HL-60 (cell line): ENCODE results near the gene PCLO.

Experiments
- DNase-seq, 2 experiments: peaks; one replicate each; pipeline ENCODE4 v3.0.0-alpha.2; 2010 to 2020; ENCODE audit warnings: low read depth in 1 of 2, low spot score in 1 of 2
- H3K27ac ChIP-seq: fragments of 250-450 bp; sonication (Bioruptor Pico); replicated peaks from 2 replicates; pipeline ENCODE4 v1.5.1; 2020; ENCODE audit warnings: mild to moderate bottlenecking, moderate library complexity
- H3K27me3 ChIP-seq: fragments of 250-450 bp; sonication (Bioruptor Pico); 2 replicates; pipeline ENCODE4 v1.5.1; 2021; ENCODE audit warnings: mild to moderate bottlenecking, moderate library complexity; ENCODE audit not compliant: insufficient read depth, poor library complexity, severe bottlenecking
- H3K4me3 ChIP-seq: replicated peaks from 2 replicates; pipeline ENCODE4 v1.5.1; 2011; ENCODE audit warnings: mild to moderate bottlenecking, control low read depth, low read length; ENCODE audit not compliant: insufficient read depth
- GABPA ChIP-seq: IDR thresholded peaks from 2 replicates; pipeline ENCODE4 v1.6.1; 2012; ENCODE audit warnings: low read depth
- POLR2AphosphoS5 ChIP-seq: IDR thresholded peaks from 2 replicates; pipeline ENCODE4 v1.6.1; 2012; ENCODE audit warnings: low read depth
- SPI1 ChIP-seq: IDR thresholded peaks from 2 replicates; pipeline ENCODE4 v1.6.1; 2012; ENCODE audit warnings: low read depth, mild to moderate bottlenecking, borderline replicate concordance
- TF ChIP-seq, protein P1 (sequence below): IDR thresholded peaks from 2 replicates; pipeline ENCODE4 v1.6.1; 2012; ENCODE audit warnings: low read depth; ENCODE audit not compliant: insufficient replicate concordance
- TF ChIP-seq, protein P2 (sequence below): IDR thresholded peaks from one replicate; pipeline ENCODE4 v1.5.1; 2011; ENCODE audit warnings: low read length, control low read depth, inconsistent platforms; ENCODE audit not compliant: insufficient read depth

Gene PCLO

DNA sequence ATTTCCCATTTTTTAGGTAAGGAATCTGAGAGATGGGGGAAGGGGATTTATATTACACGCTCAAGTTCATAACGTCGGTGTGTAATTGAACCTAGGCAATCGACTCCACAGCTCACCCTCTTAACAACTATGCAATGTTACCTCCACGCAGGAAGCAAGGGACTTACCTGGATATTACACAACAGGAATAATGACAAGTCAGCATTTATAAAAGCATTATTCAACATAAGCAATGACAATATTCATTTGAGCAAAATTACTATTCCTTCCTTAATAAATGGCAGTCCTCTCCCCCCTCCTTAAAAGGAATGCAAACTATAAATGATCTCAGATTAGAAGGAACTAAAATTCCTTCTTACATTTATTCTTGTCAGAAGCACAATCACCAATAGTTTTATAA is 104.0 kb downstream of the PCLO start:
- no peaks in the 10 kb centered on the region for H3K27me3 ChIP-seq
- no peak for TF ChIP-seq POLR2AphosphoS5
- no peak for TF ChIP-seq GABPA
- TF ChIP-seq, protein P1, sequence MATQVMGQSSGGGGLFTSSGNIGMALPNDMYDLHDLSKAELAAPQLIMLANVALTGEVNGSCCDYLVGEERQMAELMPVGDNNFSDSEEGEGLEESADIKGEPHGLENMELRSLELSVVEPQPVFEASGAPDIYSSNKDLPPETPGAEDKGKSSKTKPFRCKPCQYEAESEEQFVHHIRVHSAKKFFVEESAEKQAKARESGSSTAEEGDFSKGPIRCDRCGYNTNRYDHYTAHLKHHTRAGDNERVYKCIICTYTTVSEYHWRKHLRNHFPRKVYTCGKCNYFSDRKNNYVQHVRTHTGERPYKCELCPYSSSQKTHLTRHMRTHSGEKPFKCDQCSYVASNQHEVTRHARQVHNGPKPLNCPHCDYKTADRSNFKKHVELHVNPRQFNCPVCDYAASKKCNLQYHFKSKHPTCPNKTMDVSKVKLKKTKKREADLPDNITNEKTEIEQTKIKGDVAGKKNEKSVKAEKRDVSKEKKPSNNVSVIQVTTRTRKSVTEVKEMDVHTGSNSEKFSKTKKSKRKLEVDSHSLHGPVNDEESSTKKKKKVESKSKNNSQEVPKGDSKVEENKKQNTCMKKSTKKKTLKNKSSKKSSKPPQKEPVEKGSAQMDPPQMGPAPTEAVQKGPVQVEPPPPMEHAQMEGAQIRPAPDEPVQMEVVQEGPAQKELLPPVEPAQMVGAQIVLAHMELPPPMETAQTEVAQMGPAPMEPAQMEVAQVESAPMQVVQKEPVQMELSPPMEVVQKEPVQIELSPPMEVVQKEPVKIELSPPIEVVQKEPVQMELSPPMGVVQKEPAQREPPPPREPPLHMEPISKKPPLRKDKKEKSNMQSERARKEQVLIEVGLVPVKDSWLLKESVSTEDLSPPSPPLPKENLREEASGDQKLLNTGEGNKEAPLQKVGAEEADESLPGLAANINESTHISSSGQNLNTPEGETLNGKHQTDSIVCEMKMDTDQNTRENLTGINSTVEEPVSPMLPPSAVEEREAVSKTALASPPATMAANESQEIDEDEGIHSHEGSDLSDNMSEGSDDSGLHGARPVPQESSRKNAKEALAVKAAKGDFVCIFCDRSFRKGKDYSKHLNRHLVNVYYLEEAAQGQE, result no peak
- no peak for TF ChIP-seq SPI1
- TF ChIP-seq, protein P2, sequence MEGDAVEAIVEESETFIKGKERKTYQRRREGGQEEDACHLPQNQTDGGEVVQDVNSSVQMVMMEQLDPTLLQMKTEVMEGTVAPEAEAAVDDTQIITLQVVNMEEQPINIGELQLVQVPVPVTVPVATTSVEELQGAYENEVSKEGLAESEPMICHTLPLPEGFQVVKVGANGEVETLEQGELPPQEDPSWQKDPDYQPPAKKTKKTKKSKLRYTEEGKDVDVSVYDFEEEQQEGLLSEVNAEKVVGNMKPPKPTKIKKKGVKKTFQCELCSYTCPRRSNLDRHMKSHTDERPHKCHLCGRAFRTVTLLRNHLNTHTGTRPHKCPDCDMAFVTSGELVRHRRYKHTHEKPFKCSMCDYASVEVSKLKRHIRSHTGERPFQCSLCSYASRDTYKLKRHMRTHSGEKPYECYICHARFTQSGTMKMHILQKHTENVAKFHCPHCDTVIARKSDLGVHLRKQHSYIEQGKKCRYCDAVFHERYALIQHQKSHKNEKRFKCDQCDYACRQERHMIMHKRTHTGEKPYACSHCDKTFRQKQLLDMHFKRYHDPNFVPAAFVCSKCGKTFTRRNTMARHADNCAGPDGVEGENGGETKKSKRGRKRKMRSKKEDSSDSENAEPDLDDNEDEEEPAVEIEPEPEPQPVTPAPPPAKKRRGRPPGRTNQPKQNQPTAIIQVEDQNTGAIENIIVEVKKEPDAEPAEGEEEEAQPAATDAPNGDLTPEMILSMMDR, result no peak
- DNase-seq, result no peak
- H3K4me3 ChIP-seq, result no peak overlapping the region
- no peak overlapping the region for H3K27ac ChIP-seq

DNA sequence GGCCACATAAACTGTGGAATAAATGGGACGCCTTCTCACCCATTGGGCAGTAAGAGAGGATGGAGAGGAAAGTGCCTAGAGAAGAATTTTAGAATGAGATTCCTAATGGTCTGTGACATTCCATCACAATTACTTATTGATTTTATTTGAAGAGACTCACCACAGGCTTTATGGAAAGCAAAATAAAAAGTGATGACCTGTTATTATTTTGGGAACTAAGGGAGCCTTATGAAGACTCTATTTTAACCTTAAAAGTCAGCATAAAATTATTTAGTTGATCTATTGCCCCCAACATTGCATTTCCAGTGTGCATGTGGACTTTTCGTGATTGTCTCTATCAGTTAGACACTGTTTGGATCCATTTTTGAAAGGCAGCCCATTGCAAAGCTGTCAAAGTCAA is 107.5 kb downstream of the PCLO start:
- Histone ChIP-seq H3K27me3 (no peaks in the 10 kb centered on the region), H3K27ac (no peak overlapping the region), H3K4me3 (no peak overlapping the region)
- DNase-seq, result no peak
- TF ChIP-seq SPI1 (no peak), GABPA (no peak)

DNA sequence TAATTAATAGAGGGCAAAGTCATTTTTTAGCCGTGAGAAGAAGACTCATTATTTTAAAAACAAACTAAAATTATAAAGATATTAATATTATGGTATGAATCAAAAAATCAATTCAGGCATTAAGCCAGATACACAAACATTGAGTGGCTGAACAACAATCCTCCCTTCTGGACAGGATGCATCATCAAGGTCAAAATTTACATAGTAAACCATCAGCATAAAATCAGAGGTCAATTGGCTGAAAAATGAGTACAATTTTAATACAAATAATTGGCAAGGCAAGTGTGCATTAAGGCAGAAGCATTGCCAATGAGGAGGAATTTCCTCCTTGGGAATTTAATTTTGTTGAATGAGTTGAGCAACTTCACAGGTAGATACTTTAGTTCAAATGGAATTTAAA is 108.2 kb downstream of the PCLO start:
- no peaks in the 10 kb centered on the region for H3K27me3 ChIP-seq
- H3K27ac ChIP-seq, result no peak overlapping the region
- TF ChIP-seq SPI1 (no peak), POLR2AphosphoS5 (no peak), GABPA (no peak)
- TF ChIP-seq, protein P1, result no peak
- TF ChIP-seq, protein P2, result no peak
- DNase-seq, result no peak
- no peak overlapping the region for H3K4me3 ChIP-seq

DNA sequence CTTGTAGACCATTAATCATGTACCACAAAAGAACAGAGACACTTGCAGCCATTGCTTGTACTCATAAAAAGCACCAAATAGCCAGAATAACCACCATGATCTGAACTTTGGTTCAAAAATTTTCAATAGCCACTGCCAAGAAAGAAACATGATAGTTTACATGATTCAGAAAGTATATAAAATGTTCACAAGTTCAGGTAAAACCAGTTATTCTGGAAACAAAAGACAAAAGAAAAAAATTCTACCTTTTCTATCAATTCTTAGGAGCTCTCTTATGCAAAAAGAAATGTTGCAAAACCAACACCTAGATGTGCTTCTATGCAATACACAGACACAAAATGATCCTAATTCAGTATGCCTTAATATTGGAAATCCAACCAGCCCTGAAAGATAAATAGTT is 108.7 kb downstream of the PCLO start:
- Histone ChIP-seq H3K27me3 (no peaks in the 10 kb centered on the region), H3K27ac (no peak overlapping the region), H3K4me3 (no peak overlapping the region)
- TF ChIP-seq GABPA (no peak), POLR2AphosphoS5 (no peak), SPI1 (no peak)
- TF ChIP-seq, protein P2, result no peak
- TF ChIP-seq, protein P1, result no peak
- no peak for DNase-seq
